Breast epithelium (tissue), 4 donors: Measurements from ENCODE around the gene KCNG2. TPM values are rescaled to one million over a fixed set of nuclear protein-coding genes. Genes with fewer than 3 reads are reported as not detected.
A peak's percentile ranks its signal among the peaks of the same experiment; 100 is the strongest.

Experiments
- DNase-seq, 2 donors: peaks; one replicate each; pipeline ENCODE4 v3.0.0-alpha.2; 2019; ENCODE audit warnings: low spot score in 2 of 2
- H3K27ac ChIP-seq, 2 donors: fragments of 200-600 bp; sonication (generic) in 1 of 2; one replicate each; pipeline ENCODE4 v1.5.1; 2016 to 2019; ENCODE audit warnings: mild to moderate bottlenecking in 1 of 2
- H3K27me3 ChIP-seq, 2 donors: fragments of 200-600 bp; sonication (generic) in 1 of 2; one replicate each; pipeline versions ENCODE4 v1.5.1 to v1.6.0; 2017 to 2019; ENCODE audit warnings: control low read depth in 1 of 2, mild to moderate bottlenecking in 1 of 2
- H3K36me3 ChIP-seq: fragments of 200-600 bp; one replicate; pipeline ENCODE4 v1.5.1; 2019
- H3K4me1 ChIP-seq, 2 donors: fragments of 200-600 bp; sonication (generic); one replicate each; pipeline ENCODE4 v1.5.1; 2016 to 2019; ENCODE audit warnings: control low read depth in 1 of 2
- H3K4me3 ChIP-seq, 3 donors: fragments of 200-600 bp; sonication (generic); 1 replicate in 2 of 3; 2 replicates in 1 of 3; pipeline ENCODE4 v1.5.1; 2016 to 2019; ENCODE audit warnings: mild to moderate bottlenecking in 3 of 3, moderate library complexity in 2 of 3
- H3K9me3 ChIP-seq, 2 donors: fragments of 200-600 bp; sonication (generic) in 1 of 2; one replicate each; pipeline ENCODE4 v1.5.1; 2016 to 2019; ENCODE audit warnings: control low read depth in 1 of 2
- CTCF ChIP-seq, 3 donors: fragments of 450-650 bp; IDR thresholded peaks; one replicate each; pipeline ENCODE4 v1.5.1; 2016 to 2017; ENCODE audit warnings: antibody characterized with exemption in 3 of 3, mild to moderate bottlenecking in 3 of 3, moderate library complexity in 3 of 3
- POLR2A ChIP-seq: fragments of 450-650 bp; IDR thresholded peaks from one replicate; pipeline ENCODE4 v1.6.1; 2016; ENCODE audit warnings: antibody characterized with exemption, mild to moderate bottlenecking, moderate library complexity
- POLR2AphosphoS5 ChIP-seq, 3 donors: sonication (generic); formaldehyde crosslinking; IDR thresholded peaks; one replicate each; pipeline ENCODE4 v1.6.1; 2017; ENCODE audit warnings: antibody characterized with exemption in 3 of 3
- intact Hi-C: fragments of 100-400 bp; cut with DNase I; formaldehyde crosslinking; loops from one replicate; pipeline ENCODE4 v1.15.1; 2023; ENCODE audit warnings: low total_unique reads
- total RNA-seq, 3 donors: library from RNA; depleted of rRNA; stranded (reverse); fragments of >200 nt; gene quantifications; one replicate each; pipeline ENCODE4 v1.1.0, GENCODE V29; 2016

KCNG2 gene
- total RNA-seq, 3 donors from 2014 or later = 0.32 to 1.6 (median 0.66) TPM

DNA sequence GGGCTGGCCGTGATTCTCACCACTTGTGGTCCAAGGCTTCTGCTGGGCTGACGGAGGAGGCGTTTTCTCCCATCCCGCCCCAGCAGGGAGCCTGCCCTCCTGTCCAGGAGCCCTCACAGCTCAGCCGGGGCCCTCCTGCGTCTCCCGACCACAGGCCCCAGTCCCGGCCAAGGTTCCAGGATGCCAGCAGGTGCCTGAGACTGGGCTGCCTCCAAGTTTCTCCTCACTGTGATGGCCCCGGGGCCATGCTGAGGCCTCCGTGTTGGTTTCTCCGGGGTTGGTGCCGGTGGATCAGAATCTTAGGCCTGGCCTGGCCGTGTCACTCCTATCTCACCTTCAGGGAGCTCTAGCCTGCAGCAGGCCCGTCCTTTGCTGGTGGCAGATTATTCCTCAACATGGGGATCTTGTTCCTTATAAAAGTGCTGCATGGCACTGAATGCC, 5.9 kb downstream of the KCNG2 start:
- H3K27ac ChIP-seq = no peak overlapping the region
- H3K27me3 ChIP-seq = peaks cover 6 to 30% of the 10 kb centered on the region in 2 donors
- intact Hi-C loops = no loop called here
- H3K4me1 ChIP-seq = peaks cover 2% of the 10 kb centered on the region in 2 donors
- DNase-seq = peak in 1 of 2 donors; percentile 34
- no peaks in the 10 kb centered on the region for H3K9me3 ChIP-seq
- no peak for TF ChIP-seq POLR2A
- H3K4me3 ChIP-seq = no peak overlapping the region
- H3K36me3 ChIP-seq = no peaks in the 10 kb centered on the region

DNA sequence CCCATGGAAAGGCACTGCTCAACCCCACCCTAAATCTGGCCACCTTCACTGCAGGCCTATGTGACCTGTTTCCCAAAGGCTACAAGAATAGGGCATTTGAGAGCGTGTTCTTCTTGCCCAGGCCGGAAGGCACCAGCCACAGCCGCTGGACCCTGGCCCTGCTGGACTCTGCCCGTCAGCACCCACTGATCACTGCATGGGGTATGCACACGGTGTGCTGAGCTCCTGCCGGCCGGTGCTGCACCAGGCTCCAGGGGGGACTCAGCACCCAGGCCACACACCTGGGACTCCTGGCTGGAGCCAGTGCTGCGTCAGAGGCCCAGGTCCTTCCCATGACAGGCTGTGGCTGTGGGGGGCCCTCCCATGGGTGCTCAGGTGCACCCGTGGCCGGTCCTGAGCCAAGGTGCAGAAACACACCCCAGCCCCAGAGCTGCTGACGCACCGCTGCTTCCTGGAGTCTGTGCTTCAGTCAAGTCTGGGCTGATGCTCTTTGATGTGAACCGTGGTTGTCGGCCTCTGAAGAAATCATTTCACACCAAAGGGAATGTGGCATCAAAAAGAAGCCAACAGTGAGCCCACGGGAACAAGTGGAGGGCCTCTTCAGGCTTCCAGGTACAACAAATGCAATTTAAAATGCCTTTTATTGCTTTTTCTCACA, 6.5 kb downstream of the KCNG2 start:
- H3K9me3 ChIP-seq = no peaks in the 10 kb centered on the region
- H3K36me3 ChIP-seq = no peaks in the 10 kb centered on the region
- no peak overlapping the region for H3K27ac ChIP-seq
- peak in 1 of 2 donors; percentile 6 for DNase-seq
- no peaks in the 10 kb centered on the region for H3K4me1 ChIP-seq
- no peak overlapping the region for H3K4me3 ChIP-seq
- intact Hi-C loops = no loop called here
- peaks cover 0 to 24% of the 10 kb centered on the region in 2 donors for H3K27me3 ChIP-seq
- no peak for TF ChIP-seq CTCF (IDR thresholded peaks at IDR 0.05)
- TF ChIP-seq POLR2AphosphoS5 (IDR thresholded peaks at IDR 0.05) = no peak
- TF ChIP-seq POLR2A = no peak

- Histone ChIP-seq H3K27me3 (peaks cover 0 to 13% of the 10 kb centered on the region in 2 donors), H3K9me3 (no peaks in the 10 kb centered on the region), H3K27ac (no peak overlapping the region), H3K4me3 (no peak overlapping the region), H3K36me3 (no peaks in the 10 kb centered on the region), H3K4me1 (no peaks in the 10 kb centered on the region)
- intact Hi-C loops = no loop called here
- no peak for TF ChIP-seq POLR2AphosphoS5 (IDR thresholded peaks at IDR 0.05)
- no peak for TF ChIP-seq CTCF (IDR thresholded peaks at IDR 0.05)
- TF ChIP-seq POLR2A = no peak
- DNase-seq = peak in 1 of 2 donors; percentile 19
Observed at GRCh38 chr18:79805211-79805887, 7.6 kb downstream of the KCNG2 start.

- no peak for TF ChIP-seq POLR2A
- TF ChIP-seq POLR2AphosphoS5 (IDR thresholded peaks at IDR 0.05) = no peak
- no peak for TF ChIP-seq CTCF (IDR thresholded peaks at IDR 0.05)
- no peak overlapping the region for H3K4me3 ChIP-seq
- no peak overlapping the region for H3K27ac ChIP-seq
- H3K36me3 ChIP-seq = no peaks in the 10 kb centered on the region
- no peak for DNase-seq
- peaks cover 0 to 7% of the 10 kb centered on the region in 2 donors for H3K27me3 ChIP-seq
- intact Hi-C loops = no loop called here
- H3K9me3 ChIP-seq = no peaks in the 10 kb centered on the region
- H3K4me1 ChIP-seq = no peaks in the 10 kb centered on the region
Observed at GRCh38 chr18:79805926-79806487, 8.3 kb downstream of the KCNG2 start.

DNA sequence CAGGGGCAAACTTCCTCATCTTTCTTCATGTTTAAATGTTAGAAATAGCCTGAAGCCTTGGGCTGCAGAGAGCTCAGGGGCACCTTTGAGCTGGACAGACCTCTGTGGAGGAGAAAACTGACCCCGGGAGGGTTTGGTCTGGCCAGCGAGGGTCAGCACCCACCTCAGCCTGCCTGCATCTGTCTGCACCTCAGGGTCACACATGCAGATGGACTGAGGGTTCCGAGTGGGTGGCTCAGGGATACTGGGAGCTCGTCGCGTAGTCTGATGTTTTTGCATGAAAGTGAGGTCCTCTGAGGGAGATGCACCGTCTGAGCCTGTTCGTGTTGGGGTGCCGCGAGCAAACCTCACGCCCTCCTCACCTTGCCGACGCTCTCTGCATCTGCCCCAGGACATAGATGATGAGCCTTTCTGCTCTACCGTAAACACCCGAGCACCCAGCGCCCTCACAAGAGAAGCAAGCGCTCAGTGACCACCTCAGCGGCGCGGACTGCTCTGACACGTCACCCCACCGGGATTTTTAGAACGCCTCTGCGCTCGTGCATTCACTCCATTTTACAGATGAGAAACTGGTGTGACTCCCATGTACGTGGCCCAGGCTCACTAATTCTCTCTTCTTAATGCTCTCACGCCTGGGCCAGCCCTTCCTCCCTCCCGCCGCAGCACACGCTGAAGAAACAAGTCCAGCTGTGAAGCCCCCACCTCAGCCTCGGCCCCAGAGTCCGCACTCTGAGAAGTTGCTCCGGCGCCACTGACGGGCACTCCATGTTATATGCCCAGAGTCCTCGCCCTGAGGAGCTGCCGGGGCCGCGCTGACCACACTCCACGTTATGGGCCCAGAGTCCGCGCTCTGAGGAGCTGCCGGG, 9.5 kb downstream of the KCNG2 start:
- H3K36me3 ChIP-seq = no peaks in the 10 kb centered on the region
- H3K9me3 ChIP-seq = no peaks in the 10 kb centered on the region
- H3K27ac ChIP-seq = no peak overlapping the region
- H3K4me3 ChIP-seq = no peak overlapping the region
- peak in 1 of 2 donors; percentile 31 for DNase-seq
- H3K27me3 ChIP-seq = peaks cover 0 to under 1% of the 10 kb centered on the region in 2 donors
- intact Hi-C loops = no loop called here
- TF ChIP-seq POLR2A = no peak
- no peak for TF ChIP-seq CTCF (IDR thresholded peaks at IDR 0.05)
- no peak for TF ChIP-seq POLR2AphosphoS5 (IDR thresholded peaks at IDR 0.05)
- no peaks in the 10 kb centered on the region for H3K4me1 ChIP-seq
